Measurements from ENCODE around the gene ZFHX3.
A peak's percentile ranks its signal among the peaks of the same experiment; 100 is the strongest.

ZFHX3 gene

DNA sequence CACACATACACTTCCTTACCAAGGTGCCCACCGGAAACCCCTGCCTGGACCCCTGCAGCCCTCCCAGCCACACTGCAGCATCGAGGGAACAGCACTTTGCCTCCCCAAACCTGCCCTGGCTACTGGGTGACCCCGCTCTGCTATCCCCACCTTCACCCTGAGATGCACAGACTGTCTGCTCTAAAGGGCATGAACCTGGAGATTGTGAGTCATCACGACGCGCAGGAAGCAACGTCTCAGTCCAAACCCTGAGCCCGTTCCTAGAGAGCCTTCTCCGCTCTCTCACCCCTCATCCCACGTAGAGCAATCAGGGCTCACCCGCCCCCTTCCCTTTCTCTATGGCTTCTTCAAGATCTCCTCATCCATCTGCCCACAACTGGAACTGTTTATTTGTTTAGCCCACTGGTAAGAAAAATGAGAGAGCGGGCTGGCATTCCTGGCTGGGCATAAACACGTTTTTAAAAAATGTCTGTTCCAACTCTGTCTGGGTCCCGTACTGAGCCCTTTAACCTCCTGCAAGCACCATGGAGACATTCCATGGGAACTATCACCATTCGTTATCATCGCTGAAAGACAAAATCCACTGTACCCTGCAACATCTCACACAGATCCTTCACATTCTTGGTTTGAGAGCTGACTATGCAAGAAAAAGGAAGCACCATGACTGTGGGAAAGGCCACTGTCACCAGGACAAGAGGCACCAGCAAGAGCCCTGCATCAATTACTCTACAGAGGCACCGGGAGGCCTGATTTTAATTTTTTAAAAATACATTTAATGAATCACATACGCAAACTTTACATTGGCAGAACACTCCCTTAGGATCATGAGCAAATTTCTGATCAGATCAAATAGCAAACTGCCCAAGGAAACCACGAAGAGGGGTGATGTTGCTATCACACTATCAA lies 28.2 kb downstream of the ZFHX3 start:
- peak; percentile 36 for DNase-seq (ENCODE audit: low read depth)
- no peak overlapping the region for H3K4me3 ChIP-seq (ENCODE audit: low read depth, low read length)
- in situ Hi-C loops (cut with HindIII; ENCODE audit: low sequenced_read_pairs) = no loop called here
- TF ChIP-seq, protein P1, sequence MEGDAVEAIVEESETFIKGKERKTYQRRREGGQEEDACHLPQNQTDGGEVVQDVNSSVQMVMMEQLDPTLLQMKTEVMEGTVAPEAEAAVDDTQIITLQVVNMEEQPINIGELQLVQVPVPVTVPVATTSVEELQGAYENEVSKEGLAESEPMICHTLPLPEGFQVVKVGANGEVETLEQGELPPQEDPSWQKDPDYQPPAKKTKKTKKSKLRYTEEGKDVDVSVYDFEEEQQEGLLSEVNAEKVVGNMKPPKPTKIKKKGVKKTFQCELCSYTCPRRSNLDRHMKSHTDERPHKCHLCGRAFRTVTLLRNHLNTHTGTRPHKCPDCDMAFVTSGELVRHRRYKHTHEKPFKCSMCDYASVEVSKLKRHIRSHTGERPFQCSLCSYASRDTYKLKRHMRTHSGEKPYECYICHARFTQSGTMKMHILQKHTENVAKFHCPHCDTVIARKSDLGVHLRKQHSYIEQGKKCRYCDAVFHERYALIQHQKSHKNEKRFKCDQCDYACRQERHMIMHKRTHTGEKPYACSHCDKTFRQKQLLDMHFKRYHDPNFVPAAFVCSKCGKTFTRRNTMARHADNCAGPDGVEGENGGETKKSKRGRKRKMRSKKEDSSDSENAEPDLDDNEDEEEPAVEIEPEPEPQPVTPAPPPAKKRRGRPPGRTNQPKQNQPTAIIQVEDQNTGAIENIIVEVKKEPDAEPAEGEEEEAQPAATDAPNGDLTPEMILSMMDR (IDR thresholded peaks at IDR 0.05; ENCODE audit: low read depth, low read length, missing control alignments) = no peak

GRCh38 chr16:73018821-73019456 lies 29.0 kb downstream of the ZFHX3 start:
- TF ChIP-seq, protein P1 (IDR thresholded peaks at IDR 0.05; ENCODE audit: low read depth, low read length, missing control alignments) = no peak

DNA sequence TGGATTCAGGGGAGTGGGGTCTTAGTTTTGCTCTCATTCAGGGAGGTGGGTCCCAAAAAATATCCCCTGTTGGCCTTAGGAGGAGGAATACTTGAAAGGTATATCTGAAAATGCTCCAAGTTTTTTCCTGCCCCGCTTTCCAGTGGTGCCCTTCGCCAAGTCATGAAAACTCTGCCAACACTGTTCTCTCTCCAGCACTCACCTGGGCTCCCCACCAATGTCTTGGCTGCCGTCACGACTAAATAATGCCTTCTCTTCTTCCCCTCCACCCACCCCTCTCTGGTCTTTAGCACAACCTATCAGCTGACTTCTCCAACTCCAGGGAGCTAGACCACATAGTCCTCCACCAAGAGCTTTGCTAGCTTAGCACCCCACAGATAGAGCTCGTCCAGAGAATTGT lies 30.6 kb downstream of the ZFHX3 start:
- TF ChIP-seq, protein P1 (IDR thresholded peaks at IDR 0.05; ENCODE audit: low read depth, low read length, missing control alignments) = no peak
- H3K4me3 ChIP-seq (ENCODE audit: low read depth, low read length) = no peak overlapping the region
- in situ Hi-C loops (cut with HindIII; ENCODE audit: low sequenced_read_pairs) = no loop called here
- no peak for DNase-seq (ENCODE audit: low read depth)

More at GRCh38 chr16:73018821-73019456, 29.0 kb downstream of the ZFHX3 start:
- no peak for DNase-seq (ENCODE audit: low read depth)
- in situ Hi-C loops (cut with HindIII; ENCODE audit: low sequenced_read_pairs) = no loop called here
- H3K4me3 ChIP-seq (ENCODE audit: low read depth, low read length) = no peak overlapping the region

GRCh38 chr16:73016488-73016830 lies 31.5 kb downstream of the ZFHX3 start:
- TF ChIP-seq, protein P1 (IDR thresholded peaks at IDR 0.05; ENCODE audit: low read depth, low read length, missing control alignments) = no peak
- no peak for DNase-seq (ENCODE audit: low read depth)
- H3K4me3 ChIP-seq (ENCODE audit: low read depth, low read length) = no peak overlapping the region
- in situ Hi-C loops (cut with HindIII; ENCODE audit: low sequenced_read_pairs) = no loop called here

DNA sequence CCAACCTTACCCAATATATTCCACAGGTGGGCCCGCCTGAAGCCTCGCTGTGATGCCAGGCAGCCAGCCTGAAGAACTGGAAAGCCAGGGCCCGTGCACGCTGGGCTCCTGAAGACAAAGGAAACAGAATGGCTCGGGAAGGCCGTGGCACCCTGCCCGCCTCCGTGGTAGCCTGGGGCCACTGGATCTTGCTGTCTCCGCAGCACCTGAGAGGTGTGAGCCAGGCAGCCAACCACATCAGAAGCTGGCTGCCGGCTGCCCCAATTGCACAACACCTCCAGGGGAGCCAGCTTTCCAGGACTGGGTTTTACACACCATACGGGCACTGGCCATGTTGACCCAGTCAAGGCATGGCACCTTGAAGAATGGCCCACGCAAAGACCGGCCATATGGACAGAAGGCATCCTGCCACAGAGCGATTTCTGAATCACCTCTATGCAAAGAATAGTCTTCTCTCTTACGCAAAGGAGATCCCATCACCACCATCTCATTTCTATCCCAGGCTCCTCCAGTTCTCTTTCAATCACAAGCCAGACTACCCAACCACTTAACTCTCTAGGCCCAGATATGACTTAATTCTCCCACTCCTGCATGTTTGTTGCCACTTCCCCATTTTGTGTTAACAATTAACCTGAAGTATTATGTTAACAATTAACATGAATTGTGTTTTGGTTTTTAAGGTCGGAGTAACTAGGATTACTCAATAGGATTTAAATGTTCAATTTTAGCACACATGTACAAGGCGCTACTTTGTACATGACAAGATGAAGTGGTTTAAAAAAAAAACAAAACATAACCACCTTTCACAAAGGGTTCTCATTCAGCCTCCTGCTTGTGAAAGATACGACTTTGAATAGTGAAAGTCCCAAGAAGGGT lies 32.1 kb downstream of the ZFHX3 start:
- in situ Hi-C loops (cut with HindIII; ENCODE audit: low sequenced_read_pairs) = no loop called here
- no peak overlapping the region for H3K4me3 ChIP-seq (ENCODE audit: low read depth, low read length)
- TF ChIP-seq, protein P1 (IDR thresholded peaks at IDR 0.05; ENCODE audit: low read depth, low read length, missing control alignments) = no peak
- DNase-seq (ENCODE audit: low read depth) = no peak

- in situ Hi-C loops (cut with HindIII; ENCODE audit: low sequenced_read_pairs) = no loop called here
- no peak overlapping the region for H3K4me3 ChIP-seq (ENCODE audit: low read depth, low read length)
- DNase-seq (ENCODE audit: low read depth) = no peak
- TF ChIP-seq, protein P1 (IDR thresholded peaks at IDR 0.05; ENCODE audit: low read depth, low read length, missing control alignments) = no peak
These were observed 33.2 kb downstream of the ZFHX3 start for GRCh38 chr16:73014768-73015167.

Data from astrocyte of the cerebellum (primary cell).